ENCODE measurements around the gene ICAM1. TPM values are rescaled to one million over a fixed set of nuclear protein-coding genes. Genes with fewer than 3 reads are reported as not detected.

ICAM1 gene
- total and polyA plus RNA-seq, 2 of the 13 experiments (the other 11 are each of a cell fraction or from before 2014, with no cell fraction given) = 37.9 to 98.4 TPM

- peak; percentile 90 for TF ChIP-seq ZFP91 (CRISPR knock-in tag; IDR thresholded peaks at IDR 0.05; ENCODE audit: borderline replicate concordance)
- TF ChIP-seq ZNF598 (CRISPR knock-in tag; IDR thresholded peaks at IDR 0.05; ENCODE audit: borderline replicate concordance) = peak; percentile 37; the same call in 1 of the 2 replicates
- TF ChIP-seq ZNF530 (CRISPR knock-in tag; IDR thresholded peaks at IDR 0.05; ENCODE audit: low read depth) = no peak
- TF ChIP-seq ZC3H4 (CRISPR knock-in tag; IDR thresholded peaks at IDR 0.05; ENCODE audit: borderline replicate concordance) = no peak
- peak; percentile 60; the same call in 1 of the 2 replicates for TF ChIP-seq ZMYM4 (CRISPR knock-in tag; IDR thresholded peaks at IDR 0.05)
- TF ChIP-seq ZNF235 (CRISPR knock-in tag; IDR thresholded peaks at IDR 0.05; ENCODE audit: borderline replicate concordance) = no peak
- TF ChIP-seq LBX2 (CRISPR knock-in tag; IDR thresholded peaks at IDR 0.05; ENCODE audit: borderline replicate concordance) = peak; percentile 36; the same call in 1 of the 2 replicates
- TF ChIP-seq EP300 (IDR thresholded peaks at IDR 0.05; ENCODE audit: low read depth in 2 of 2, low read length in 2 of 2) = peak in 1 of 2 experiments; percentile 57; a peak in 2 of 4 replicates
- peak; percentile 85 for TF ChIP-seq EP300 (CRISPR knock-in tag; IDR thresholded peaks at IDR 0.05; ENCODE audit: borderline replicate concordance)
- peak; percentile 98 for TF ChIP-seq PATZ1 (CRISPR knock-in tag; IDR thresholded peaks at IDR 0.05)
- TF ChIP-seq ZNF652 (CRISPR knock-in tag; IDR thresholded peaks at IDR 0.05; ENCODE audit: borderline replicate concordance, low read depth) = peak; percentile 27; the same call in 1 of the 2 replicates
- TF ChIP-seq SRSF9 (IDR thresholded peaks at IDR 0.05; ENCODE audit: borderline replicate concordance, insufficient read depth, low read depth, low read length, poor library complexity, severe bottlenecking) = no peak
- no peak for TF ChIP-seq NONO (IDR thresholded peaks at IDR 0.05)
- TF ChIP-seq NONO (CRISPR knock-in tag; conservative IDR thresholded peaks at IDR 0.05) = no peak; the same call in 1 of the 2 replicates
- no peak for TF ChIP-seq MBNL3 (CRISPR knock-in tag; conservative IDR thresholded peaks at IDR 0.05)
- 0 out of 2 replicates have a peak, but pooled peaks have one; percentile 48 for TF ChIP-seq ZBTB20 (CRISPR knock-in tag; IDR thresholded peaks at IDR 0.05; ENCODE audit: borderline replicate concordance, low read depth)
- TF ChIP-seq BCL6 (CRISPR knock-in tag; IDR thresholded peaks at IDR 0.05) = peak; percentile 80
- no peak for TF ChIP-seq ZNF672 (CRISPR knock-in tag; IDR thresholded peaks at IDR 0.05)
- peak; percentile 85 for TF ChIP-seq DZIP1 (CRISPR knock-in tag; IDR thresholded peaks at IDR 0.05)
- TF ChIP-seq TP53 (CRISPR knock-in tag; conservative IDR thresholded peaks at IDR 0.05) = no peak
- TF ChIP-seq ZC3H13 (CRISPR knock-in tag; IDR thresholded peaks at IDR 0.05) = no peak
Observed at GRCh38 chr19:10270616-10271394, at the start of gene ICAM1 (continued).

Measured in HepG2 (cell line).